DND-41 (cell line): ENCODE results near the gene BRINP3.

Experiments
- EZH2 ChIP-seq: IDR thresholded peaks from 3 replicates; pipeline ENCODE4 v1.6.1; 2012; ENCODE audit warnings: borderline replicate concordance, low read depth, mild to moderate bottlenecking, moderate library complexity, low read length, inconsistent platforms; ENCODE audit not compliant: severe bottlenecking
- TF ChIP-seq, protein P1 (sequence below): IDR thresholded peaks from 2 replicates; pipeline ENCODE4 v1.5.1; 2012; ENCODE audit warnings: borderline replicate concordance, low read length, moderate library complexity, mild to moderate bottlenecking; ENCODE audit not compliant: poor library complexity, severe bottlenecking; ENCODE audit errors: extremely low read depth

GRCh38 chr1:190416239-190416638, 61.4 kb downstream of the BRINP3 start:
- TF ChIP-seq, protein P1, sequence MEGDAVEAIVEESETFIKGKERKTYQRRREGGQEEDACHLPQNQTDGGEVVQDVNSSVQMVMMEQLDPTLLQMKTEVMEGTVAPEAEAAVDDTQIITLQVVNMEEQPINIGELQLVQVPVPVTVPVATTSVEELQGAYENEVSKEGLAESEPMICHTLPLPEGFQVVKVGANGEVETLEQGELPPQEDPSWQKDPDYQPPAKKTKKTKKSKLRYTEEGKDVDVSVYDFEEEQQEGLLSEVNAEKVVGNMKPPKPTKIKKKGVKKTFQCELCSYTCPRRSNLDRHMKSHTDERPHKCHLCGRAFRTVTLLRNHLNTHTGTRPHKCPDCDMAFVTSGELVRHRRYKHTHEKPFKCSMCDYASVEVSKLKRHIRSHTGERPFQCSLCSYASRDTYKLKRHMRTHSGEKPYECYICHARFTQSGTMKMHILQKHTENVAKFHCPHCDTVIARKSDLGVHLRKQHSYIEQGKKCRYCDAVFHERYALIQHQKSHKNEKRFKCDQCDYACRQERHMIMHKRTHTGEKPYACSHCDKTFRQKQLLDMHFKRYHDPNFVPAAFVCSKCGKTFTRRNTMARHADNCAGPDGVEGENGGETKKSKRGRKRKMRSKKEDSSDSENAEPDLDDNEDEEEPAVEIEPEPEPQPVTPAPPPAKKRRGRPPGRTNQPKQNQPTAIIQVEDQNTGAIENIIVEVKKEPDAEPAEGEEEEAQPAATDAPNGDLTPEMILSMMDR: no peak
- no peak for TF ChIP-seq EZH2
